DMS114 treated with DMSO at 0.1 percent for 48 hours (cell line): ENCODE measurements around the gene AFF2.
"Not testable (repeated sequence)": the region's sequence is repeated elsewhere in the genome, so short reads cannot be mapped to it uniquely, and the experiment has no call there.

Experiments
- DNase-seq: peaks from one replicate; lab custom pipeline; 2025; ENCODE audit not compliant: unreplicated experiment; lab: John Stamatoyannopoulos, UW

Gene AFF2

DNA sequence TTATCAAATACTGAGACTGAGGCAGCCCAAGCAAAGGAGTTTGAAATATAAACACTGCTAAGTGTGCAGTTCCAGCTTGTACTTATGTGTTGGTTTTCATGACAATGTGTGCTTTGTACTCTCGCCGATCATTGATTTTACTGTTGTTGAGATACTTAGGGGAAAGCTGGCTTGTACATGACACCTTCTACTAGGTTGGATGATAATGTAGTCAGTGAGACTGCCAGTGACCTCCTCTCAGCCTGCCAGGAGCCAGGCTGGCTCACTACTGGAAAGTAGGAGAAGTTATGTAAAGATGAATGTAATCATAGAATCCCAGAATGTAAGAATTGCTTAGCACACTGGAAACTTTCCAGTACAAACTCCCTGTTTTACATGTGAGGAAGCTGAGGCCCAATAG lies 132.0 kb downstream of the AFF2 start:
- no peak for DNase-seq

DNA sequence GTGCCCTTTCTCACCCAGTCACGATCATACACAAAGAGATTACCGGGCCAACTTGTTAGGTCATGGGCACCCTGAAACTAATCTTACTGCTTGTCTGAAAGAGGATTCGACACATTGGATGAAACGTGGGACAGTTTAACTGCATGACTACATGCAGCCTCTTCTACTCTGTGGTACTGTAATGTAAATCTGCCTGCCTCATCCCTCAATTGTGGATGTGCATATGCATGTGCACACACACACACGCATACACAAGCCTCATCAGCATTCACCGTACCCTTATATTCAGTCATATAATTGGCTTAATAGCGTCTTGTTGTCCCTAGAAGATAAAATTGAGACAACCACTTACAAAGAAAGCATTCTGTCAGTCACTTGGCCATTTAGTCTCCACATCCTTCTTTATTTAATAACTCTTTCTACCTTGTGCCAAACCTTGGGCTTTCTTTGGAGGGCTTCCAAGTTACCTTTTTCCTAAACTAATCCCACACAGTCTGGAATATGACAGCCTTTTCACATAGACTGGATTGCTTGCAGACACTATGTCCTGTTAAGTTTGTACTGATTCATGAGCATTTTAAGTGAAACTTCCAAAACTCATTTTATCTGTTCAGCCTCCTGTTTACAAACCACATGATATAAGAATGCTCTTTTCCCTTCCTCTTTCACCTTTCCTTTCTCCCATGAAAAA lies 132.9 kb downstream of the AFF2 start:
- no peak for DNase-seq

DNA sequence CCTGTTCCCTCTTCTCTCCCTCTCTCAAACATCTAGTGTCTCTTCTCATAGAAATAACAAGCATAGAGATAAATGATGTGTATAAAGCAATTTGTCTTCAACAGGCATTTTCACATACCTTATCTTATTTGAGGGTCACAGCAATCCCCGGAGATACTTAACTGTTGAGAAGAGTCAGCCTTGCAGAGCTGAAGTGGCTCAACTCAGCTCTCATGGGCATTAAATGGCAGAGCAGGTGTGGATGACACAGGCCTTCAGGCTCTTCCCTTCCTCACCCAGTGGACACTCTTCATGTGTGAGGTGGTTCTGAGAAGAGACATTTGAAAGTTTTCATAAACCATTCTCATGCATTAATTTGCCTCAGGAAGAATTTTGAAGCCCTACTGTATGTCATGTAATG lies 134.2 kb downstream of the AFF2 start:
- DNase-seq, result no peak

DNA sequence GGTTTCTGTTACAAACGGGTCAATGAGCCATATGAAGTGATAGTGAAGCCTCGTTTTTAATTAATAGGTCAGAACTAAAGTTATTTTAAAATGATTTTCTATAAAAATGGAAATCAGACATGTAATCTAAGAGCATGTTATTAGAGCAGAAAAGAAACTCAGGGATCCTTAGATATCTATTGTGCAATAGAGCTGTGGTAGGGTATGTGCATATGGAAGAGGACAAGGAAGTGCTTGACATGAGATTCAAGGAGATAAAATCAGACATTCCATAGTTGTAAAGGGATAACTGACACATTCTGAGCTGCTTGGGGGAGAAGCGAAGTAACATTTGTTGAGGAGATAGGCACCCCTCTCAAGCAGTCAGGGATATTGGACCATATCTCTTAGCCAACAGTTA lies 143.0 kb downstream of the AFF2 start:
- no peak for DNase-seq

DNA sequence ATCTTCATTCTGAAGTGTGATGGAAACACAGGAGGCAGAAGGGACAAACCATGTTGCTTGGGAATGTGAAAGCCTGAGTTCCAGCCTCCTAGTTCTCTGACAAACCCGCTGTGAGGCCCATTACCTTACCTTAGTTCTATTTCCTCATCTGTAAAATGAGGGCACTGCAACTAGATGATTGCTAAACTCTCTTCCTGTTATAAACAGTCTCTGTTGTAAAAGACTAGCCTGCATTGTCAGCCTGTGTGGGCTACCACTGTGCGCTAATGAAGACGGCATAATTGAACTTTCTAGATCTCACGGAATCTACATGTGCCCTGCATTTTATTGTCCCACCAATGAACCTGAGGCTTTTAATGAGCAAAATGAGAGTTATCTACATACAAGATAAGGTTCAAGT lies 147.2 kb downstream of the AFF2 start:
- DNase-seq, result no peak

DNA sequence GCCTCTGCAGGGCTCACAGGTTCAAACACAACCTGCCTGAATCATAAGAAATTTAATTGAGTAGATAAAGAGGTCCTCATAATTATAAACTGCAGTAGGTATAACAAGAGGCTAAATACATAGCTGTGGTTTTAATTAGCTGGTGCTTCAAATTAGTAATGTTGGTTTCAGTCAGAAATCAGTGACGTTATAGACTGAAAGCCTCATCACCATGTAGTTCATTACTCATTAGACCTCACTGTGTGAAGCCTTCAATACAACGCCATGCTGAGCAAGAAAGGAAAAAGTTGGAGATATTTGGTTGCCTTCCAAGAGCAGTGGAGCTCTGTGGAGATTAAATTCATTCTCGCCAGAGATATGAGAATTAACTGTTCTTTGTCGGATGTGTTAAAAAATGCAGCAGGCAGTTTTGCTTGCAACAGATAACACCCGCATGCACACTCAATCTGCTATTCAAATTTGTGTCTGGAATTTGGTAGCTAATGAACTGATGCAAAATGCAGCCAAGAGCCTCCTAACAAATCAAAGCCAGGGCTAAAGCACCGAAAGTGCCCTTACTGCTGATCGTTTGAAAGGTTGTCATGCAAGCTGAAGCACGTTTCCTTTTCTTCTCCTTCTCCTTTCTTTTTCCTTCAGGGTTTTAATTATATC lies 148.9 kb downstream of the AFF2 start:
- DNase-seq, result no peak

DNA sequence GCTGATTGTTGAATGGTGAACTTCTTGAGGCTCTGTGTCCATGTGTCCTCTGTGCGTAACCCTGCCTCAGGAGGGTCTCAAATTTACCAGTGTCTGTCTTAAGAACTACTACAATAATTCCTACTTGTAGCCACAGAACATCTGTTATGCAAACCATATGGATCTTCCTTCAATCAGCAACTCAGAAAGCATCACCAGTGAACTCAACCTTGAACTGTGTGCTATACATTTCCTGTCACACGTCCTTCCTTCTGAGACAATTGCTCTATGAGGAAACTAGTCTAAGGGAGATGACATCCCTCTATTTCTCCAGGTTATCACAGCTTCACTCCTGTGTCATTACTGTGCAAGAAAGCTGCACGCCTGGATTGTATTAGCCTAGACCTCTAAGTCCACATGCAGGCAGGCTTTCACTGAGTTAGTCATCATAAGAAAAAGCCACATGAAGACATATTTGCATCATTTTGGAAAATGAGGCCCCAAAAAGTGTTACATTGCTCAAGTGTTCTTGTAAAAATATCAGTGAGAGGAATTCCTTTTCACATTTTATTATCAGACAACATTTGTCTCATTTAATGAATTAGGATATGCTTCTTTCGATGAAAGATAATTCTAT lies 157.8 kb downstream of the AFF2 start:
- no peak for DNase-seq

DNA sequence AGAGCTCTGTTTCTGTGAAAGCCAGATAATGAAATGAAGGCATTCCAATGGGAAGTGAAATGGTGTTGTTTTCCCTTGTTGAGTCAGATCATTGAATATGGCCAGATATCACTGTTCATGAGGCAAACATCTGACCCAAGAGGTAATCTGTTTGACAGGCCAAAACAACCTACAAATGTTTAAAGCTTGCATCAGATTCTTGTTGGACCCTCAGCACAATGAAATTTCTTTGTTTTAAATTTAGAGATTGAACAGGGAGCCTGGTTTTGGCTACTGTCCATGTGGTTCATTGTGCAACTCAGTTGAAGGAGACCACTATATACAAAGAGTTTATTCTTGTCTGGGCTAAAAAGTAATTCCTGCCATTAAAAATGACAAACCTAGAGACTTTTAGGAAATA lies 159.1 kb downstream of the AFF2 start:
- DNase-seq, result no peak

DNA sequence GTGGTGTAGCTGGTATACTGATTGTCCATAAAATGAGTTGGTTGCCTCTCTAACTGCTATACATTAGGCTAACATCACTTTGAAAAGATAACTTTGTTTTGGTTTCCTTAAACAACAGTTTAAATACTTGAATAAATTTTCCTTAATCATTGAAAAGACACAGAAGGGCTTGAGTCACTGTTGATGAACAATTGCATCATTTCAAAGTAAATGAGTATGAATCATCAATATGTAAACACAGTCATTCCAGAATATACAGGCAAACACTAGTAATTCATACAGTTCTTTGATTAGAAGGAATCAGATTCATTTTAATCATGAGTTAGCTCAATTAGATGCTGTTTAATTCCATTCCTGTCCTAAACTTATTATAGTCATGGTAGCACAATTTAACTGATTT lies 160.6 kb downstream of the AFF2 start:
- DNase-seq, result no peak

DNA sequence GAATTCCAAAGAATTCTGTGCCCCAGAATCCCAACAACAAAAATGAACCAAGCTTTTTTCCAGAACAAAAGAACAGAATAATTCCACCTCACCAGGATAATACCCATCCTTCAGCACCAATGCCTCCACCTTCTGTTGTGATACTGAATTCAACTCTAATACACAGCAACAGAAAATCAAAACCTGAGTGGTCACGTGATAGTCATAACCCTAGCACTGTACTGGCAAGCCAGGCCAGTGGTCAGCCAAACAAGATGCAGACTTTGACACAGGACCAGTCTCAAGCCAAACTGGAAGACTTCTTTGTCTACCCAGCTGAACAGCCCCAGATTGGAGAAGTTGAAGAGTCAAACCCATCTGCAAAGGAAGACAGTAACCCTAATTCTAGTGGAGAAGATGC lies 161.6 kb downstream of the AFF2 start:
- DNase-seq, result no peak

DNA sequence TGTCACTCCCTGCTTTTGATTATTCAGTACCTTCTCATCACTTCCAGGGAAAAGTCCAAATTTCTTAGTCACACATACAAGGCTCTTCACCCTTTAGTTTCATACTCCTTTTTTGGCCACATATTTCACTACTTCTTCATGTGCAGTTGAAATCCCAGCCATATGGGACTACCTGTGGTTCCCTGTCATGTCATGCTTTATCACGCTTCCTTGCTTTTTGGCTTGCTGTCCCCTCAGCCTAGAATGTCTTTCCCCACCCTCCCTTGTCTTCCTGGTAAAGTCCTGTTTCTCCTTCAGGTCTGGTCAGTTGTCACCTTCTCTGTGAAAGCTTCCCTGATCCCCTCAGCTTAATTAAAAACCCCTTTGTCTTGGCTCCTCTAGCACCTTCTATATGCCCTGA lies 163.8 kb downstream of the AFF2 start:
- DNase-seq, result no peak

DNA sequence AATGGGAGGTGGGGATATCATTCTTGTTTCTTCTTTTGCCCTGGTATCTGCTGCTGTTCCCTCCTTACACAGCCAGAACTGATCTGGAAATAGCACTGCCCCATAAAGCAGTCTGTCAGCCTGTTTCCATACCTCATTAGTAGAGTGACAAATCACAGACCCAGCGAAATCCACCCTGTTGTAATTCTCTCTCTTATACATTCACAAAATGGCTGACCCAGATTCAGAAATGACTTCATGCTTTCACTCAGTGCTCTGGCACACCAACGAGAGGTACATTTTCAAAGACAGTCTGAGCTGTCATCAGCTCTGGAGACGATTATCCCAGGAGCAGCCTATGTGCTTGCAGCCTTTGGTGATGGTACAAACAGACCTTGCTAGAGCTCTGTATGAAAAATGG lies 164.6 kb downstream of the AFF2 start:
- no peak for DNase-seq

DNA sequence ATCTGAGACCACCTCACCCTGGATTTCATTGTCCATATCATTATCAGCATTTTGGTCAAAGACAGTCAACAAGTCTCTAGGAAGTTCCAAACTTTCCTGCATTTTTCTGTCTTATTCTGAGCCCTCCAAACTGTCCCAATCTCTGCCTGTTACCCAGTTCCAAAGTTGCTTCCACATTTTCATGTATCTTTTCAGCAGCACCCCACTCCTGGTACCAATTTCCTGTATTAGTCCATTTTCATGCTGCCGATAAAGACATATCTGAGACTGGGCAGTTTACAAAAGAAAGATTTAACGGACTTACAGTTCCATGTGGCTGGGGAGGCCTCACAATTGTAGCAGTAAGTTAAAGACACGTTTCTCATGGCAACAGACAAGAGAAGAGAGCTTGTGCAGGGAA lies 168.8 kb downstream of the AFF2 start:
- DNase-seq, result not testable (repeated sequence)

DNA sequence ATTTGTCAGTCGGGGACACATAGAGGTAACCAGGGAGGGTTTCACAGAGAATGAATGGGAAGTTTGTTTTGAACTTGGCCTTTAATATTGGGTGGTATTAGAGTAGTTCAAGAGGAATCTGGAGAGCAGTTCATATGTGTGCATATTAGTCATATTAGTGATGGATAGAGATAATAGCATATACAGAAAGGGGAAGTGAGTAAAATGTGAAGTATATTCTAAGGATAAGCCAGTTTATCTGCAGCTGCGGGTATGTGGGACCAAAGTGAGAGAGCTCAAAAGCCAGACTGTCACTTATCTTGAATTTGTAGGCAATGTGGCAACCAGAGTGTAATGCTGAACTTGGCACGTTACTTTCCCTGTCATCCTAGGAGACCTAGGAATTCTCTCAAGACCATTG lies 169.9 kb downstream of the AFF2 start:
- DNase-seq, result no peak

DNA sequence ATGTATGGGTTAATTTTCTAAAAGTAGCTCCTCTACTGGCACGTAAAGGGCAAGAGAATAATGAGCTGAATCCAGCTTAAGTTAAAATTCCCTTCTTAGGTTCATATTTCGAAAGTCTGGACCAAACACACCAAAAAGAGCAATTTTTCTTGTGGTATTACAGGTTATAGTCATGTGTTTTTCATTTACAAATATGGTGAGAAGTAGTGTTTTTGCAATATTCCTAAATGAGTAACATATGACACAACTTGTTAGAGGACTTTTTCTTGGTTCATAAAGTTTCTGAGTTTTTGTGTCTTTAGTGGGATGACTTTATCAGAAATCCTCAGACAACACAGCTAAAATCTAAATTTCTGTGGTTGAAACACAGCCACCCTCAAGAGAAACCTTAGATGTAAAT lies 172.1 kb downstream of the AFF2 start:
- DNase-seq, result no peak

DNA sequence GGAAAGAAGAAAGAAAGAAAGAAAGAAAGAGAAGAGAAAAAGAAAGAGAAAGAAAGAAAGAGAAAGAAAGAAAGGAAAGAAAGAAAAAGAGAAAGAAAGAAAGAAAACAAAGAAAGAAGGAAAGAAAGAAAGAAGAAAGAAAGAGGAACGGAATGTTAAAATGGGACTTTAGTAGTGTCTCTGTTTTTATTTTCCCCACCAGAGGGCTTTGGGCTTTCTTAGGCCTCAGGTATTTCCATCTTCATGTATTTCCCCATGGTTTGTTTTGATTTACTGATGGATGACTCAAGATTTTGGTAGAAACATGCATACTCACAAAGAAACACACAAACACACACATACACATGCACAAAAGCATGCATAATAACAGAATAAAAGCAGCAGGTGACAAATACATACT lies 181.2 kb downstream of the AFF2 start:
- no peak for DNase-seq

DNA sequence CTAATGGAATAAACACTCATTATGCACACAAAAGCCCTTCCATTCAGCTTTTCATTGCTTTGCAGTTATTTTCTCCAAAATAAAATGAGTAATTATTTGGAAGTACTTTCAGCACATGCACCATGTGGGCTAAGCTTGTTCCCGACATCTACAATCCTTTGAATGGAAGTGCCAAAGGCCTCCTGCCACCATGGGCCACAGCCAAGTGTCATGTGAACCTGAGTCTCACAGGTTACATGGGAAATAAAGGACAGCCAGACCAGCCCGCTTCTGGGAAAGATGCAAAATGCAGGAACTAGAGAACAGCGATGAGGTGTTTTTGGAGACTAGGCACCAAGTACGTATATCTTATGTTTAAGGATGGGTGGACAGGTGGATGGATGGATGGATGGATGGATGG lies 181.8 kb downstream of the AFF2 start:
- no peak for DNase-seq

DNA sequence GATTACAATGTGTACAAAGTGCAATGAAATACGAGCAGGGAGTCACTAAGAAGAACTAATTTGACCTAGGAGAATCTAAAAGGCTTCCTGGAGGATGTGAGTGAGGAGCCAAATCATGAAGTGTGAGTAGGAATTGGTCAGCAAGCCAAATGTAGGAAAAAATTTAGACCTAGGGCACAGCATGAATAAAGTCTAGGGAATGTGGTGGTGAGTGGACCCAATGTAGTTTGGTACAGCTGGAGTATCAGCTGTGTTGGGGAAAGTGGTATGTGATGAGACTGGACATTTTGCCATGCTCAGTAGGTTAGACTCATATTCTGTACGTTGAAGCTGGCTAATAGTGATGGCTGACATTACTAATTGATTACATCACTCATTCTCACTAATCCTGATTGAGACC lies 191.0 kb downstream of the AFF2 start:
- DNase-seq, result no peak

DNA sequence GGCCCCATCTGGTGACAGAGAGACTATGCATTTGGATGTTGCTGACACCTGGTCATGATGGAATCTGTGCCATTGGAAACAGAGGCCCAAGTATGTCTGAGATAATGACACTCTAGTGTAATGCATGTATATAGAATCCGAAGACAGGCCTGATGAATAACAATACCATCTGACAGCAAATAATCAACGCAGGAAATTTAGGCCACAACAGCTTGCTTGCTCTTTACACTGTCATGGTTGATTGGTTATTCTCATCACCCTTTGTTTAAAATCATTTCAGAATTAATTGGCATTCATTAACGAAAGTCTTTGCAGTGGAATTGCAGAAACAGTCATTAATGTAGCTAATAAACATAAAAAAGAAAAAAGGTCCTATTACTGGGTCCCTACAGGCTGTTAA lies 194.8 kb downstream of the AFF2 start:
- DNase-seq, result no peak

DNA sequence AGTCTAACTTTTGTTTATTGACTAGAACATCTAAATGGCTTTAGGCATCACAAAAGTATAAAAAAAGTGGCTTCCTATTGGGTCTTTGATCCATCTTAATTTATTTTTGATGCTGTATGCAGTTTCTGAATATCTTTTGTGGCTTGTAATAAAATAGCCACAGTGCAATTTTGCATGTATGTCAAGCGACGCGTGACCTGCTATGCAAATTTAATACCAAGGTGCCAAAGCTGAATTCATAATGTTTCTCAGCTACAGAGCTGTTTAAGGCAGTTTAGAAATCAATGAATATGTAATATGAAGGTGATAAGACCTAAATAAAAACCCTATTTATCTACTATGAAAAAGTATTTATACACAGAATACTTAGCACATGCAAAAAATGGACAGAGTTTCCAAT lies 197.8 kb downstream of the AFF2 start:
- DNase-seq, result no peak

DNA sequence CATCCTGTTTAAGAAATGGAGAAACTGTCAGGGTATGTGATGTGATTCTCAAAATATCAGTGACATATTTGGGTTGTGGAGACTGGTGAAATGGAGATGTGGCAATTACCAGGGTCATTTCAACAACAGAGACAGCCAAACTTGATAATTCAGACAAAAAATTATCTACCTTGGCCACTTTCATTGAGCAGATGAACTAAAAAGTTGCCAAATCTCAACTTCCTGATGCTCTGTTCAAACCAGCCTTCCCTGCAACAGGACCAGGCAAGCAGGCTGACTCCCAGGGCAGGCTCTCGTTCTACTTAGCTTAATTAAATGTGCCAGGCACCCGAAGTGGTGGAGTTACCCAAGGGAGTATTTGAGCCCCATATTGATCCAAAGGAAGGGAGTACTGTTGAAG lies 199.6 kb downstream of the AFF2 start:
- no peak for DNase-seq

DNA sequence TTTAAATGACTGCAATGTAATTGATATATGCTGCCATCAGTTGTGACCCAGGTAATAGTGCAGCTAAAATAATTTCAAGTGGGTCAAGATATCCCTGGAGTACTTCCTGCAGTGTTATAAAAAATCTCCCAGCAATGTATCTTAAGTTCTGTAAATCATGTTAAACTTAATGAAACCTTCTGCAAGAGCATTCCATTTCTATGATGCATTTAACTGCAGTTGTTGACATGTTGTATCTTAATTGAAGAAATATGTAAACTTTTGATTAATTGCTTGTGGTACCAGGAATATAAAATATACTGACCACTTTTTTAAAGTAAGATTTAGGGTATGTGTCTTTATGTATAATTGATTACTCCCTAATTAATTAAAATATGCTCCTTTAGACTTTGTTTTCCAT lies 213.6 kb downstream of the AFF2 start:
- DNase-seq, result no peak

DNA sequence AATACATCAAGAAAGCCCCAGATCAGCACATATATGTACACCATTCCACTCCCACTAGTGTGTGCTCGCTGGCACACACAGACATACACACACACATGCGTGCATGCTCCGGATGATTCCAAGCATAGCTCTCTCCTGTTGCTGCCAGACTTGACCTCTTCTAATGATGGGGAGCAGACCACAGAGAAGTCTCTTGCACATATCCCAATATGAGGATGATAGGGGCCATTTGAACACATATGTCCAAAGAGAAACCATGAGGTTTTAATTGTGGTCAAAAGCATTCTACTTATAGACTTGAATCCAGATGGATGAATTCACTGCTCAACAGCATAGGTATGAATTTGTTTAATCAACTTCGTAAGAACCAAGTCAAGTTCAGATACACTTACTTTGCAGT lies 214.9 kb downstream of the AFF2 start:
- no peak for DNase-seq
